HepG2 (cell line): ENCODE measurements around the gene TBL3. TPM values are rescaled to one million over a fixed set of nuclear protein-coding genes. Genes with fewer than 3 reads are reported as not detected.

ENCODE experiments used
- ADNP ChIP-seq: sonication (generic); formaldehyde crosslinking; IDR thresholded peaks from 2 replicates; pipeline ENCODE4 v1.4.0; 2020; ENCODE audit warnings: missing genetic modification reagents
- KMT2A ChIP-seq: sonication (generic); formaldehyde crosslinking; IDR thresholded peaks from 2 replicates; pipeline ENCODE4 v1.4.0; 2020; ENCODE audit warnings: missing genetic modification reagents
- SP2 ChIP-seq: sonication (generic); formaldehyde crosslinking; IDR thresholded peaks from 2 replicates; pipeline ENCODE4 v1.5.1; 2020; ENCODE audit warnings: mild to moderate bottlenecking, missing genetic modification reagents
- ZNF136 ChIP-seq: sonication (generic); formaldehyde crosslinking; IDR thresholded peaks from 2 replicates; pipeline ENCODE4 v1.8.1; 2022; ENCODE audit warnings: low read depth, mild to moderate bottlenecking, moderate library complexity, missing genetic modification reagents
- ZNF225 ChIP-seq: sonication (generic); formaldehyde crosslinking; IDR thresholded peaks from 2 replicates; pipeline ENCODE4 v1.4.0; 2020; ENCODE audit warnings: mild to moderate bottlenecking, missing genetic modification reagents
- ZNF460 ChIP-seq: sonication (generic); formaldehyde crosslinking; IDR thresholded peaks from 2 replicates; pipeline ENCODE4 v1.5.1; 2020; ENCODE audit warnings: missing genetic modification reagents, mild to moderate bottlenecking, borderline replicate concordance
- ZSCAN25 ChIP-seq: sonication (generic); formaldehyde crosslinking; IDR thresholded peaks from 2 replicates; pipeline ENCODE4 v1.8.0; 2022; ENCODE audit warnings: mild to moderate bottlenecking, missing genetic modification reagents
- polyA plus RNA-seq, 8 experiments: library from polyadenylated mRNA; depleted of rRNA in 3 of 8; stranded (reverse) in 7 of 8; unstranded in 1 of 8; fragments of >200 nt; fragmentation: Illumina TruSeq in 4 of 8; extraction: Trizol in 4 of 8; gene quantifications; 2 replicates each; pipeline versions ENCODE4 v1.2.1 to v1.2.3, GENCODE V29; 2011 to 2016; ENCODE audit warnings: low read depth in 4 of 8, missing spikeins in 1 of 8, mixed read lengths in 1 of 8; ENCODE audit not compliant: insufficient read depth in 1 of 8
- total RNA-seq, 5 experiments: library from RNA; depleted of rRNA; stranded (reverse); fragments of >200 nt; fragmentation: Illumina TruSeq; extraction: Trizol; gene quantifications; 2 replicates each; pipeline ENCODE4 v1.2.3, GENCODE V29; 2016; ENCODE audit warnings: low read depth in 1 of 5
- TF ChIP-seq, protein P1 (sequence below): sonication (generic); formaldehyde crosslinking; IDR thresholded peaks from 2 replicates; pipeline ENCODE4 v1.4.0; 2020; ENCODE audit warnings: mild to moderate bottlenecking, missing genetic modification reagents, borderline replicate concordance
- TF ChIP-seq, protein P2 (sequence below): sonication (generic); formaldehyde crosslinking; conservative IDR thresholded peaks from 2 replicates; pipeline ENCODE4 v1.4.0; 2020; ENCODE audit warnings: mild to moderate bottlenecking, missing genetic modification reagents, moderate library complexity
- TF ChIP-seq, protein P3 (sequence below): sonication (generic); formaldehyde crosslinking; conservative IDR thresholded peaks from 2 replicates; pipeline ENCODE4 v1.8.0; 2022; ENCODE audit warnings: low read depth, missing genetic modification reagents
- TF ChIP-seq, protein P4 (sequence below): sonication (generic); formaldehyde crosslinking; IDR thresholded peaks from 2 replicates; pipeline ENCODE4 v1.4.0; 2020; ENCODE audit warnings: missing genetic modification reagents, borderline replicate concordance
- TF ChIP-seq, protein P5 (sequence below): IDR thresholded peaks from 2 replicates; pipeline ENCODE4 v1.6.1; 2018; ENCODE audit warnings: missing genetic modification reagents, mild to moderate bottlenecking, missing compliant biosample characterization

TBL3 gene
- total and polyA plus RNA-seq, 2 of the 13 experiments (the other 11 are each of a cell fraction or from before 2014, with no cell fraction given), result 16.8 to 38.0 TPM

DNA sequence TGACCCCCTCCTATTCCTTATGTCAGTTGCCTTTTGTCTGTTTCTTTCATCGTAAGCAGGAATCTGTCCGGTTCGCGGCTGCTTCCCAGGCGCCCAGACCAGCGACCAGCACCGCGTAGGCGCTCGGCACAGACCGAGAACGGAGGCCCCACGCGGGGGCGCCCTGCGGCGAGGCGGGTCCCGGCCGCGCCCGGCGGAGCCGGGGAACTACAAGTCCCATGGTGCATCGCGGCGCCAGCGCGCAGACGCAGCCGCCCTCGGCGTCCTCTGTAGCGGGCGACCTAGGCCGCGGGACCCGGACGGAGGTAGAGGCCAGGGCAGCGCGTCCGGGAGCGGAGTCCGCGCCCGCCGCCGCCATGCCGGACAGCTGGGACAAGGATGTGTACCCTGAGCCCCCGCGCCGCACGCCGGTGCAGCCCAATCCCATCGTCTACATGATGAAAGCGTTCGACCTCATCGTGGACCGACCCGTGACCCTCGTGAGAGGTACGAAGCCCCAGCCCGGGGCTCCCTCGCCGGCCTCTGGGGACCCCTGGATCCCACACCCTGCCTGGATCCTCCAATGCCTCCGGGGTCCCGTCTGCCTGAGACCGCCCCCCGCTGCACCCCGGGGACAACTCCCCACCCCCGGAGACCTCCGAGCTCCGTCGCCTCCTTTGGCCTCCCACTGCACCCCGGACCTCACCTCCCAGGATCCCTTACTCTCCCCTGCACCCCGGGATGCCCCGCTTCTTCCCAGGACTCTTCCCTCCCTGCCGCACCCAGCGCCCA, 12.4 kb upstream of the TBL3 start, which contains the start of gene NDUFB10 (continued):
- TF ChIP-seq, protein P1, sequence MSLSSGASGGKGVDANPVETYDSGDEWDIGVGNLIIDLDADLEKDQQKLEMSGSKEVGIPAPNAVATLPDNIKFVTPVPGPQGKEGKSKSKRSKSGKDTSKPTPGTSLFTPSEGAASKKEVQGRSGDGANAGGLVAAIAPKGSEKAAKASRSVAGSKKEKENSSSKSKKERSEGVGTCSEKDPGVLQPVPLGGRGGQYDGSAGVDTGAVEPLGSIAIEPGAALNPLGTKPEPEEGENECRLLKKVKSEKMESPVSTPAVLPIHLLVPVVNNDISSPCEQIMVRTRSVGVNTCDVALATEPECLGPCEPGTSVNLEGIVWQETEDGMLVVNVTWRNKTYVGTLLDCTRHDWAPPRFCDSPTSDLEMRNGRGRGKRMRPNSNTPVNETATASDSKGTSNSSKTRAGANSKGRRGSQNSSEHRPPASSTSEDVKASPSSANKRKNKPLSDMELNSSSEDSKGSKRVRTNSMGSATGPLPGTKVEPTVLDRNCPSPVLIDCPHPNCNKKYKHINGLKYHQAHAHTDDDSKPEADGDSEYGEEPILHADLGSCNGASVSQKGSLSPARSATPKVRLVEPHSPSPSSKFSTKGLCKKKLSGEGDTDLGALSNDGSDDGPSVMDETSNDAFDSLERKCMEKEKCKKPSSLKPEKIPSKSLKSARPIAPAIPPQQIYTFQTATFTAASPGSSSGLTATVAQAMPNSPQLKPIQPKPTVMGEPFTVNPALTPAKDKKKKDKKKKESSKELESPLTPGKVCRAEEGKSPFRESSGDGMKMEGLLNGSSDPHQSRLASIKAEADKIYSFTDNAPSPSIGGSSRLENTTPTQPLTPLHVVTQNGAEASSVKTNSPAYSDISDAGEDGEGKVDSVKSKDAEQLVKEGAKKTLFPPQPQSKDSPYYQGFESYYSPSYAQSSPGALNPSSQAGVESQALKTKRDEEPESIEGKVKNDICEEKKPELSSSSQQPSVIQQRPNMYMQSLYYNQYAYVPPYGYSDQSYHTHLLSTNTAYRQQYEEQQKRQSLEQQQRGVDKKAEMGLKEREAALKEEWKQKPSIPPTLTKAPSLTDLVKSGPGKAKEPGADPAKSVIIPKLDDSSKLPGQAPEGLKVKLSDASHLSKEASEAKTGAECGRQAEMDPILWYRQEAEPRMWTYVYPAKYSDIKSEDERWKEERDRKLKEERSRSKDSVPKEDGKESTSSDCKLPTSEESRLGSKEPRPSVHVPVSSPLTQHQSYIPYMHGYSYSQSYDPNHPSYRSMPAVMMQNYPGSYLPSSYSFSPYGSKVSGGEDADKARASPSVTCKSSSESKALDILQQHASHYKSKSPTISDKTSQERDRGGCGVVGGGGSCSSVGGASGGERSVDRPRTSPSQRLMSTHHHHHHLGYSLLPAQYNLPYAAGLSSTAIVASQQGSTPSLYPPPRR (CRISPR knock-in tag), result no peak
- TF ChIP-seq ZSCAN25 (CRISPR knock-in tag) (peak; percentile 87), ZNF460 (CRISPR knock-in tag) (no peak), ZNF225 (CRISPR knock-in tag) (no peak; the same call in 1 of the 2 replicates), SP2 (CRISPR knock-in tag) (peak; percentile 51; the same call in 1 of the 2 replicates), ZNF136 (CRISPR knock-in tag) (no peak), ADNP (CRISPR knock-in tag) (no peak), KMT2A (CRISPR knock-in tag) (peak; percentile 65; the same call in 1 of the 2 replicates)
- TF ChIP-seq, protein P2, sequence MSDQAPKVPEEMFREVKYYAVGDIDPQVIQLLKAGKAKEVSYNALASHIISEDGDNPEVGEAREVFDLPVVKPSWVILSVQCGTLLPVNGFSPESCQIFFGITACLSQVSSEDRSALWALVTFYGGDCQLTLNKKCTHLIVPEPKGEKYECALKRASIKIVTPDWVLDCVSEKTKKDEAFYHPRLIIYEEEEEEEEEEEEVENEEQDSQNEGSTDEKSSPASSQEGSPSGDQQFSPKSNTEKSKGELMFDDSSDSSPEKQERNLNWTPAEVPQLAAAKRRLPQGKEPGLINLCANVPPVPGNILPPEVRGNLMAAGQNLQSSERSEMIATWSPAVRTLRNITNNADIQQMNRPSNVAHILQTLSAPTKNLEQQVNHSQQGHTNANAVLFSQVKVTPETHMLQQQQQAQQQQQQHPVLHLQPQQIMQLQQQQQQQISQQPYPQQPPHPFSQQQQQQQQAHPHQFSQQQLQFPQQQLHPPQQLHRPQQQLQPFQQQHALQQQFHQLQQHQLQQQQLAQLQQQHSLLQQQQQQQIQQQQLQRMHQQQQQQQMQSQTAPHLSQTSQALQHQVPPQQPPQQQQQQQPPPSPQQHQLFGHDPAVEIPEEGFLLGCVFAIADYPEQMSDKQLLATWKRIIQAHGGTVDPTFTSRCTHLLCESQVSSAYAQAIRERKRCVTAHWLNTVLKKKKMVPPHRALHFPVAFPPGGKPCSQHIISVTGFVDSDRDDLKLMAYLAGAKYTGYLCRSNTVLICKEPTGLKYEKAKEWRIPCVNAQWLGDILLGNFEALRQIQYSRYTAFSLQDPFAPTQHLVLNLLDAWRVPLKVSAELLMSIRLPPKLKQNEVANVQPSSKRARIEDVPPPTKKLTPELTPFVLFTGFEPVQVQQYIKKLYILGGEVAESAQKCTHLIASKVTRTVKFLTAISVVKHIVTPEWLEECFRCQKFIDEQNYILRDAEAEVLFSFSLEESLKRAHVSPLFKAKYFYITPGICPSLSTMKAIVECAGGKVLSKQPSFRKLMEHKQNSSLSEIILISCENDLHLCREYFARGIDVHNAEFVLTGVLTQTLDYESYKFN (CRISPR knock-in tag), result peak; percentile 57
- TF ChIP-seq, protein P3, sequence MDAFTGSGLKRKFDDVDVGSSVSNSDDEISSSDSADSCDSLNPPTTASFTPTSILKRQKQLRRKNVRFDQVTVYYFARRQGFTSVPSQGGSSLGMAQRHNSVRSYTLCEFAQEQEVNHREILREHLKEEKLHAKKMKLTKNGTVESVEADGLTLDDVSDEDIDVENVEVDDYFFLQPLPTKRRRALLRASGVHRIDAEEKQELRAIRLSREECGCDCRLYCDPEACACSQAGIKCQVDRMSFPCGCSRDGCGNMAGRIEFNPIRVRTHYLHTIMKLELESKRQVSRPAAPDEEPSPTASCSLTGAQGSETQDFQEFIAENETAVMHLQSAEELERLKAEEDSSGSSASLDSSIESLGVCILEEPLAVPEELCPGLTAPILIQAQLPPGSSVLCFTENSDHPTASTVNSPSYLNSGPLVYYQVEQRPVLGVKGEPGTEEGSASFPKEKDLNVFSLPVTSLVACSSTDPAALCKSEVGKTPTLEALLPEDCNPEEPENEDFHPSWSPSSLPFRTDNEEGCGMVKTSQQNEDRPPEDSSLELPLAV, result no peak
- TF ChIP-seq, protein P4, sequence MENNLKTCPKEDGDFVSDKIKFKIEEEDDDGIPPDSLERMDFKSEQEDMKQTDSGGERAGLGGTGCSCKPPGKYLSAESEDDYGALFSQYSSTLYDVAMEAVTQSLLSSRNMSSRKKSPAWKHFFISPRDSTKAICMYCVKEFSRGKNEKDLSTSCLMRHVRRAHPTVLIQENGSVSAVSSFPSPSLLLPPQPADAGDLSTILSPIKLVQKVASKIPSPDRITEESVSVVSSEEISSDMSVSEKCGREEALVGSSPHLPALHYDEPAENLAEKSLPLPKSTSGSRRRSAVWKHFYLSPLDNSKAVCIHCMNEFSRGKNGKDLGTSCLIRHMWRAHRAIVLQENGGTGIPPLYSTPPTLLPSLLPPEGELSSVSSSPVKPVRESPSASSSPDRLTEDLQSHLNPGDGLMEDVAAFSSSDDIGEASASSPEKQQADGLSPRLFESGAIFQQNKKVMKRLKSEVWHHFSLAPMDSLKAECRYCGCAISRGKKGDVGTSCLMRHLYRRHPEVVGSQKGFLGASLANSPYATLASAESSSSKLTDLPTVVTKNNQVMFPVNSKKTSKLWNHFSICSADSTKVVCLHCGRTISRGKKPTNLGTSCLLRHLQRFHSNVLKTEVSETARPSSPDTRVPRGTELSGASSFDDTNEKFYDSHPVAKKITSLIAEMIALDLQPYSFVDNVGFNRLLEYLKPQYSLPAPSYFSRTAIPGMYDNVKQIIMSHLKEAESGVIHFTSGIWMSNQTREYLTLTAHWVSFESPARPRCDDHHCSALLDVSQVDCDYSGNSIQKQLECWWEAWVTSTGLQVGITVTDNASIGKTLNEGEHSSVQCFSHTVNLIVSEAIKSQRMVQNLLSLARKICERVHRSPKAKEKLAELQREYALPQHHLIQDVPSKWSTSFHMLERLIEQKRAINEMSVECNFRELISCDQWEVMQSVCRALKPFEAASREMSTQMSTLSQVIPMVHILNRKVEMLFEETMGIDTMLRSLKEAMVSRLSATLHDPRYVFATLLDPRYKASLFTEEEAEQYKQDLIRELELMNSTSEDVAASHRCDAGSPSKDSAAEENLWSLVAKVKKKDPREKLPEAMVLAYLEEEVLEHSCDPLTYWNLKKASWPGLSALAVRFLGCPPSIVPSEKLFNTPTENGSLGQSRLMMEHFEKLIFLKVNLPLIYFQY, result peak; percentile 66; the same call in 1 of the 2 replicates
- TF ChIP-seq, protein P5, sequence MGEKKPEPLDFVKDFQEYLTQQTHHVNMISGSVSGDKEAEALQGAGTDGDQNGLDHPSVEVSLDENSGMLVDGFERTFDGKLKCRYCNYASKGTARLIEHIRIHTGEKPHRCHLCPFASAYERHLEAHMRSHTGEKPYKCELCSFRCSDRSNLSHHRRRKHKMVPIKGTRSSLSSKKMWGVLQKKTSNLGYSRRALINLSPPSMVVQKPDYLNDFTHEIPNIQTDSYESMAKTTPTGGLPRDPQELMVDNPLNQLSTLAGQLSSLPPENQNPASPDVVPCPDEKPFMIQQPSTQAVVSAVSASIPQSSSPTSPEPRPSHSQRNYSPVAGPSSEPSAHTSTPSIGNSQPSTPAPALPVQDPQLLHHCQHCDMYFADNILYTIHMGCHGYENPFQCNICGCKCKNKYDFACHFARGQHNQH (CRISPR knock-in tag), result peak; percentile 70; the same call in 1 of the 2 replicates
